Measurements from ENCODE around the gene TMEM59. TPM values are rescaled to one million over a fixed set of nuclear protein-coding genes. Genes with fewer than 3 reads are reported as not detected.
"Not testable (repeated sequence)": the region's sequence is repeated elsewhere in the genome, so short reads cannot be mapped to it uniquely, and the experiment has no call there.

The TMEM59 gene
- polyA plus RNA-seq, 1 experiment = 615 TPM

DNA sequence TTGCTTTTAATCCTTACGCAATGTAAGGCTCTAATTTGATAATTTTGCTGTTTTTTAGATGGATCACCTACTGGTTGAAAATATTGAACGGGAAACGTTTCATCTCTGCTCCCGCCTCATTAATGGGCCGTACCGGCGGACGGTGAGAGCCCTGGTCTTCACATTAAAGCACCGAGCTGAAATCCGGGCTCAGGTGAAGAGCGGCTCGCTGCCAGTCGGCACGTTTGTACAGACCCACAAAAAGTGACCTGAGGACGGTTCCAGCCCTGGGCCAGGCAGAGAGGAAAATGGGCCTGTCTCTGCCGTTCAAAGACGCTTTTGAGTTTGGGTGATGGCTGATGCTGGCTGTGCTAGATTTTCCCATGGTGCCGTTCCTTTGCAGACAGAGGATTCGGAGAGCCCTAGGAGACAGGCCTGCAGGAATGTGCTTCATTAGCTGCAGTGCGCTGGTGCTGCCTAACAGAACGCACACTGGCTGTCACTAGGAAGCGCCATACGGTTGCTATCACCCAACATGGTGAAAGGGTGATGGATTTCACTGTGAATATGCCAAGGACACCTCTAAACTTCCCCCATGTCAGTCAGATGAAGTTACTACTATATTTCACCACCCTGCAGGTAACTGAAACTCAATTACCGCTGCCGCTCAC, 43.3 kb upstream of the TMEM59 start:
- ChIA-PET CTCF (no interaction called here), POLR2A (no interaction called here)
- H3K36me3 ChIP-seq (ENCODE audit: control insufficient read depth, insufficient read depth, low read length) = no peaks in the 10 kb centered on the region; the same call in 1 of the 2 replicates
- no peak overlapping the region for H3K4me3 ChIP-seq (ENCODE audit: low read depth, low read length)
- no peaks in the 10 kb centered on the region for H3K27me3 ChIP-seq (ENCODE audit: control insufficient read depth, insufficient read depth, low read length)
- DNase-seq (ENCODE audit: low read depth) = no peak
- TF ChIP-seq, protein P1, sequence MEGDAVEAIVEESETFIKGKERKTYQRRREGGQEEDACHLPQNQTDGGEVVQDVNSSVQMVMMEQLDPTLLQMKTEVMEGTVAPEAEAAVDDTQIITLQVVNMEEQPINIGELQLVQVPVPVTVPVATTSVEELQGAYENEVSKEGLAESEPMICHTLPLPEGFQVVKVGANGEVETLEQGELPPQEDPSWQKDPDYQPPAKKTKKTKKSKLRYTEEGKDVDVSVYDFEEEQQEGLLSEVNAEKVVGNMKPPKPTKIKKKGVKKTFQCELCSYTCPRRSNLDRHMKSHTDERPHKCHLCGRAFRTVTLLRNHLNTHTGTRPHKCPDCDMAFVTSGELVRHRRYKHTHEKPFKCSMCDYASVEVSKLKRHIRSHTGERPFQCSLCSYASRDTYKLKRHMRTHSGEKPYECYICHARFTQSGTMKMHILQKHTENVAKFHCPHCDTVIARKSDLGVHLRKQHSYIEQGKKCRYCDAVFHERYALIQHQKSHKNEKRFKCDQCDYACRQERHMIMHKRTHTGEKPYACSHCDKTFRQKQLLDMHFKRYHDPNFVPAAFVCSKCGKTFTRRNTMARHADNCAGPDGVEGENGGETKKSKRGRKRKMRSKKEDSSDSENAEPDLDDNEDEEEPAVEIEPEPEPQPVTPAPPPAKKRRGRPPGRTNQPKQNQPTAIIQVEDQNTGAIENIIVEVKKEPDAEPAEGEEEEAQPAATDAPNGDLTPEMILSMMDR (IDR thresholded peaks at IDR 0.05; ENCODE audit: insufficient read depth, low read depth, low read length) = no peak

DNA sequence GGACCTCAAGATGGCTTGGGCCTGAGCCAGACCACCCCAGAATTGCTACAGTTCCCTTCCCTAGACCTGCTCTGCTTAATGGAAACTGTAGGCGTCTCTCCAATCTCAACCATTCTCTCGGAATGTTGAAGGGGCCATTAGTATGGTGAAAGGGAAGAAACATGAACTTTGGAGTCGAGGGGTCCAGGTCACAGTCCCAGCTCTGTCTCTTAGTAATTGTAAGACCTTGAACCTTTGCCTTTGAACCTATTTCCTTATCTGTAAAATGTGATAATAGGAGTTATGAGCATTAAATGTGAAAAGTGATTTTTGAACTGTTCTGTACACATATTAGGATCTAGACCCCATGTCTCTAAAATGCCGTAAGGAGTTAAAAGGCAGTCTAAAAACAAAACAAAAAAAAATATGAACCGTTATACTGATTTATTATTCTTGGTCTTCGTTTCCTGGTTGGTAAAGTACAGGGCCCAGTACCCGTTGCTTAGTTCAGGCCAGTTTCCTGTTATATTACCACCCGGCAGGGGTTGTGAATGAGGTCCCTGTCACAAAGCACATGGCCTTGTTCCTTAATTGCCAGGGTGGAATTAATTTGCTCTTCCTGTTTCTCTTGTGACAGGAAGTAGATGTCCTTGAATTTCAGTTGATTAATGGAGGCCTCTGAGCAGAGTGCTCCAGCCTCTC, 42.7 kb upstream of the TMEM59 start:
- DNase-seq (ENCODE audit: low read depth) = no peak
- no peak overlapping the region for H3K4me3 ChIP-seq (ENCODE audit: low read depth, low read length)
- ChIA-PET CTCF (interaction anchor here (1.0 kb wide), 1 partner anchor 22 kb away, joined by 4 read pairs; no protein-coding TSS in a partner anchor), POLR2A (no interaction called here)
- no peaks in the 10 kb centered on the region; the same call in 1 of the 2 replicates for H3K36me3 ChIP-seq (ENCODE audit: control insufficient read depth, insufficient read depth, low read length)
- H3K27me3 ChIP-seq (ENCODE audit: control insufficient read depth, insufficient read depth, low read length) = no peaks in the 10 kb centered on the region
- TF ChIP-seq, protein P1 (IDR thresholded peaks at IDR 0.05; ENCODE audit: insufficient read depth, low read depth, low read length) = no peak

DNA sequence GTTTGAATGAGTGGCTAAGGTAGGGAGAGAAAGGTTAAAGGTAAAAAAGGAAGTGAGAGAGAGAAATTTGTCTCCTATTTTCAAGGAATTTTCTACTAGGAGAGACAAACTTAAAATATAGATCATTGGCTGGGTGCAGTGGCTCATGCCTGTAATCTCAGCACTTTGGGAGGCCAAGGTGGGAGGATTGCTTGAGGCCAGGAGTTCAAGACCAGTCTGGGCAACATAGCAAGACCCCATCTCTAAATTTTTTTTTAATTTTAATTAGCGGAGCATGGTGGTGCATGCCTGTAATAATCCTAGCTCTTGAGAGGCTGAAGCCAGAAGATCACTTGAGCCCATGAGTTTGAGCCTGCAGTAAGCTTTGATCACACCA, 41.7 kb upstream of the TMEM59 start:
- POLR2A ChIA-PET; DNase-seq (ENCODE audit: low read depth): not testable (repeated sequence)
- CTCF ChIA-PET = interaction anchor here (1.0 kb wide), 1 partner anchor 23 kb away, joined by 4 read pairs; no protein-coding TSS in a partner anchor

DNA sequence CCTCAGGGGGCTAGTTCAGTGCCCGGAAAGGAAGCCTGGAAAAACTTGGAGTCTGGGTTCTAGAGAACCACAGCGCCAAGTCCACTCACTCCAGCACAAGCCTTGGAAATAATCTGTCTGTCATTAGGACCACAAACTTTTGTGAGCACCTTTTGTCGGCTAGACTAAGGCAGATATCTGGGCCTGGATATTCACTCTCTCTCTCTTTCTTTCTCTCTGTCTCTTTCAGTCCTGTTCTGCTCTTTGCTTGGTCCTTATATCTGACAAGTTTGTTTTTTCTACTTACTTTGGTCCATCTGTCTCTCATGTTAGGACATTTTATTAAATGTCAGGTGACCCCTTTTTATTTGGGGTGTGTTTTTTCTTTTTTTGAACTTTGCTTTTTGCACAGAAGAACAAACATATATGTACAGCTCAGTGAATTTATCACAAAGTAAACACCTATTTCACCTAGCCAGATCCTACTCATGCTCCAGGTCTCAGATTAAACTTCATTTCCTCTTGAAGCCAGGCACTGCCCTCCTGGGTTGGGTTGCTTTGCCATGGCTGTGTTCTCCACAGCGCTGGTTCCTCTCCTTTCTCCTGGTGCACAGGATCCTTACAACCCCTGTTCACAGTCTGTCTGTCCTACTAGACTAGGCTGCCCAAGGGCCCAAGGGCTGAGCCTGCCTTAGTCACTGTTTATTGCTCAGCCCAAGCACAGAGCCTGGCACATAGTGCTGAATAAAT, 41.2 kb upstream of the TMEM59 start:
- Histone ChIP-seq H3K36me3 (ENCODE audit: control insufficient read depth, insufficient read depth, low read length) (no peaks in the 10 kb centered on the region; the same call in 1 of the 2 replicates), H3K4me3 (ENCODE audit: low read depth, low read length) (no peak overlapping the region), H3K27me3 (ENCODE audit: control insufficient read depth, insufficient read depth, low read length) (no peaks in the 10 kb centered on the region)
- POLR2A ChIA-PET = no interaction called here
- no peak for DNase-seq (ENCODE audit: low read depth)
- CTCF ChIA-PET = interaction anchor here (0.6 to 2.4 kb wide), 3 partner anchors 11 to 403 kb away, joined by 4 to 10 read pairs (median 4); no protein-coding TSS in a partner anchor
- TF ChIP-seq, protein P1 (IDR thresholded peaks at IDR 0.05; ENCODE audit: insufficient read depth, low read depth, low read length) = no peak

More for the DNA sequence above, 41.7 kb upstream of the TMEM59 start:
- H3K36me3 ChIP-seq (ENCODE audit: control insufficient read depth, insufficient read depth, low read length); H3K27me3 ChIP-seq (ENCODE audit: control insufficient read depth, insufficient read depth, low read length); H3K4me3 ChIP-seq (ENCODE audit: low read depth, low read length): not testable (repeated sequence)

DNA sequence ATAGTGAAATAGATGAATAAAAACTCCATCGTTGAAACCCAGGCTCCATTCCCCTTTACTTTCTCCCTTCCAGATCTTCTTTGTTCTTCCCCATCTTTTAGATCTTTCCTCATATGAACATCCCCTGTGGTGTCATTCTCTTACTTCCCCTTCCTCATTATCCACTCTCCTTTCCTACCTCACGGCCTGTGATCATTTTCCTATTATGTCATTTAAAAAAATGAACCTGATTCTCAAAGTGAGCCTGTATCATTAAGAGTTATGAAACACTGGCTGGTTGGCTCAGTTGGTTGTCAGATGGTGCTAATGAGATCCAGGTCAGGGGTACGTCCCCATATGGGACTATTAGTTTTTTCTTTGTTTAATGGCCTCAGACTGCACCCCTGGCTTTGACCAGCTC, 38.7 kb upstream of the TMEM59 start:
- H3K4me3 ChIP-seq (ENCODE audit: low read depth, low read length) = no peak overlapping the region
- POLR2A ChIA-PET = no interaction called here
- H3K36me3 ChIP-seq (ENCODE audit: control insufficient read depth, insufficient read depth, low read length) = no peaks in the 10 kb centered on the region
- DNase-seq (ENCODE audit: low read depth) = no peak
- no peaks in the 10 kb centered on the region for H3K27me3 ChIP-seq (ENCODE audit: control insufficient read depth, insufficient read depth, low read length)
- CTCF ChIA-PET = interaction anchor here (1.5 kb wide), 1 partner anchor 11 kb away, joined by 4 read pairs; no protein-coding TSS in a partner anchor
- TF ChIP-seq, protein P1 (IDR thresholded peaks at IDR 0.05; ENCODE audit: insufficient read depth, low read depth, low read length) = no peak
